Left ventricle myocardium inferior (tissue), 1 donor: ENCODE measurements around the gene FGG. TPM values are rescaled to one million over a fixed set of nuclear protein-coding genes. Genes with fewer than 3 reads are reported as not detected.

Source experiments
- DNase-seq: peaks from one replicate; pipeline ENCODE4 v3.0.0-alpha.2; 2020
- H3K27ac ChIP-seq: fragments of 200-600 bp; replicated peaks from 2 replicates; pipeline ENCODE4 v1.8.0; 2021
- H3K27me3 ChIP-seq: fragments of 200-600 bp; 2 replicates; pipeline ENCODE4 v1.8.0; 2021; ENCODE audit warnings: low read depth
- H3K36me3 ChIP-seq: fragments of 200-600 bp; 2 replicates; pipeline ENCODE4 v1.8.0; 2021
- H3K4me1 ChIP-seq: fragments of 200-600 bp; 2 replicates; pipeline ENCODE4 v1.8.0; 2021
- H3K4me3 ChIP-seq: fragments of 200-600 bp; 2 replicates; pipeline ENCODE4 v1.8.0; 2021; ENCODE audit warnings: mild to moderate bottlenecking, moderate library complexity
- H3K9me3 ChIP-seq: fragments of 200-600 bp; replicated peaks from 2 replicates; pipeline ENCODE4 v1.8.0; 2021
- CTCF ChIP-seq: fragments of 200-600 bp; IDR thresholded peaks from 2 replicates; pipeline ENCODE4 v1.8.0; 2021; ENCODE audit warnings: antibody characterized with exemption, mild to moderate bottlenecking, borderline replicate concordance
- intact Hi-C: fragments of 100-400 bp; cut with micrococcal nuclease; formaldehyde crosslinking; loops from one replicate; pipeline ENCODE4 v1.11.0; 2022
- total RNA-seq: library from RNA; stranded (reverse); fragmentation: NEBNext Ultra II Directional; extraction: Animal tissue kit (Norgen Biotek cat#: 25700); gene quantifications from one replicate; pipeline ENCODE4 v1.2.1, GENCODE V29; 2021
- donor health status: DM: no; HTN: yes; CAD: no; lungs with severe emphysema.

The FGG gene
- total RNA-seq, 1 donor from 2014 or later = not detected

- Histone ChIP-seq H3K27ac (no peak overlapping the region), H3K9me3 (no peaks in the 10 kb centered on the region), H3K36me3 (no peaks in the 10 kb centered on the region), H3K4me3 (no peak overlapping the region), H3K4me1 (no peaks in the 10 kb centered on the region), H3K27me3 (no peaks in the 10 kb centered on the region)
- intact Hi-C loops = no loop called here
- TF ChIP-seq CTCF = peak; percentile 65
- no peak for DNase-seq
Observed at GRCh38 chr4:154618708-154619315, 6.4 kb upstream of the FGG start.

- intact Hi-C loops = no loop called here
Observed at GRCh38 chr4:154617820-154618317, 5.4 kb upstream of the FGG start.

GRCh38 chr4:154616731-154617130, 4.3 kb upstream of the FGG start:
- no peaks in the 10 kb centered on the region for H3K27me3 ChIP-seq
- no peak for TF ChIP-seq CTCF
- no peaks in the 10 kb centered on the region for H3K9me3 ChIP-seq
- no peak overlapping the region for H3K4me3 ChIP-seq
- DNase-seq = no peak
- H3K36me3 ChIP-seq = no peaks in the 10 kb centered on the region
- H3K4me1 ChIP-seq = no peaks in the 10 kb centered on the region
- no peak overlapping the region for H3K27ac ChIP-seq
- intact Hi-C loops = no loop called here

More at GRCh38 chr4:154617820-154618317, 5.4 kb upstream of the FGG start:
- no peaks in the 10 kb centered on the region for H3K27me3 ChIP-seq
- H3K27ac ChIP-seq = no peak overlapping the region
- no peak for DNase-seq
- no peak overlapping the region for H3K4me3 ChIP-seq
- H3K36me3 ChIP-seq = no peaks in the 10 kb centered on the region
- H3K9me3 ChIP-seq = no peaks in the 10 kb centered on the region
- no peaks in the 10 kb centered on the region for H3K4me1 ChIP-seq
- TF ChIP-seq CTCF = no peak

GRCh38 chr4:154616287-154616686, 3.8 kb upstream of the FGG start:
- intact Hi-C loops = no loop called here

GRCh38 chr4:154615211-154615610, 2.8 kb upstream of the FGG start:
- TF ChIP-seq CTCF = no peak
- Histone ChIP-seq H3K4me3 (no peak overlapping the region), H3K36me3 (no peaks in the 10 kb centered on the region), H3K9me3 (no peaks in the 10 kb centered on the region), H3K4me1 (no peaks in the 10 kb centered on the region), H3K27me3 (peaks cover 4% of the 10 kb centered on the region), H3K27ac (no peak overlapping the region)
- no peak for DNase-seq
- intact Hi-C loops = no loop called here

More at GRCh38 chr4:154616287-154616686, 3.8 kb upstream of the FGG start:
- no peak for DNase-seq
- TF ChIP-seq CTCF = no peak
- Histone ChIP-seq H3K4me1 (no peaks in the 10 kb centered on the region), H3K27ac (no peak overlapping the region), H3K36me3 (no peaks in the 10 kb centered on the region), H3K9me3 (no peaks in the 10 kb centered on the region), H3K27me3 (no peaks in the 10 kb centered on the region), H3K4me3 (no peak overlapping the region)
